K562 (cell line): ENCODE results near the gene EEPD1. TPM values are rescaled to one million over a fixed set of nuclear protein-coding genes. Genes with fewer than 3 reads are reported as not detected.

Experiments used
- ATAC-seq: fragments of 200-7000 bp; cut with Tn5 transposase; 3 replicates; pipeline ENCODE4 v1.9.1; 2020; ENCODE audit warnings: moderate library complexity
- BruUV-seq: library from RNA; stranded (reverse); fragments of 400-500 nt; replicated peaks from 2 replicates; lab custom pipeline; 2021; lab: Mats Ljungman, UMichigan
- CTCF ChIA-PET: fragments of 300-600 bp; formaldehyde crosslinking; extraction: SDS; loops from one replicate; lab custom pipeline; 2021; ENCODE audit warnings: low intra/inter-chr PET ratio; lab: Yijun Ruan, JAX
- POLR2A ChIA-PET: fragments of 300-600, 350-650 bp; sonication (Branson Sonifier 250); formaldehyde crosslinking; extraction: SDS; loops from one replicate; lab custom pipeline; 2021; ENCODE audit warnings: antibody characterized with exemption, inconsistent platforms; lab: Yijun Ruan, JAX
- DNase-seq, 4 experiments: peaks; one replicate each; pipeline versions ENCODE4 v3.0.0 to v3.0.0-alpha.2; 2011 to 2018; ENCODE audit warnings: low spot score in 3 of 4, mixed read lengths in 3 of 4; ENCODE audit errors: extremely low read depth in 1 of 4
- FAIRE-seq: peaks from 2 replicates; lab custom pipeline; 2011; peaks lifted over from hg19 to GRCh38; lab: Jason Lieb, UNC
- H2AFZ ChIP-seq: 2 replicates; pipeline ENCODE4 v1.6.0; 2011; ENCODE audit warnings: low read depth, low read length, control low read depth, inconsistent platforms
- H3K27ac ChIP-seq: fragments of 200-600 bp; 3 replicates; pipeline ENCODE4 v1.8.0; 2011; ENCODE audit warnings: low read depth, mild to moderate bottlenecking, control low read depth, inconsistent platforms, low read length, moderate library complexity, mixed read lengths; ENCODE audit errors: extremely low read depth
- H3K27me3 ChIP-seq, 2 experiments: fragments of 300-600 bp in 1 of 2; 2 replicates in 1 of 2; 3 replicates in 1 of 2; pipeline versions ENCODE4 v1.6.0 to v1.8.0; 2011; ENCODE audit warnings: inconsistent platforms in 2 of 2, low read length in 2 of 2, mild to moderate bottlenecking in 1 of 2, mixed read lengths in 1 of 2, moderate library complexity in 1 of 2; ENCODE audit not compliant: control insufficient read depth in 2 of 2, insufficient read depth in 2 of 2
- H3K36me3 ChIP-seq: fragments of 300-600 bp; 3 replicates; pipeline ENCODE4 v1.8.0; 2011; ENCODE audit warnings: mild to moderate bottlenecking, low read length, inconsistent platforms; ENCODE audit not compliant: control insufficient read depth, insufficient read depth
- H3K4me1 ChIP-seq, 2 experiments: fragments of 200-600 bp in 1 of 2; replicated peaks in 1 of 2; 2 replicates in 1 of 2; 3 replicates in 1 of 2; pipeline versions ENCODE4 v1.5.1 to v1.8.0; 2011; ENCODE audit warnings: inconsistent platforms in 2 of 2, low read length in 2 of 2, mild to moderate bottlenecking in 1 of 2, mixed read lengths in 1 of 2, moderate library complexity in 1 of 2; ENCODE audit not compliant: control insufficient read depth in 2 of 2, insufficient read depth in 2 of 2
- H3K4me2 ChIP-seq: 2 replicates; pipeline ENCODE4 v1.6.1; 2011; ENCODE audit warnings: low read length, control low read depth, inconsistent platforms, mixed read lengths; ENCODE audit not compliant: insufficient read depth
- H3K4me3 ChIP-seq: fragments of 200-600 bp; sonication (generic), shearing (Covaris generic); 2 replicates; pipeline ENCODE4 v1.5.1; 2016; ENCODE audit warnings: control low read depth, inconsistent platforms
- H3K79me2 ChIP-seq: fragments of 200-600 bp; 3 replicates; pipeline ENCODE4 v1.8.0; 2011; ENCODE audit warnings: low read length, inconsistent platforms; ENCODE audit not compliant: control insufficient read depth, insufficient read depth
- H3K9ac ChIP-seq, 2 experiments: 2 replicates each; pipeline versions ENCODE4 v1.6.0 to v1.6.1; 2011; ENCODE audit warnings: low read depth in 2 of 2, low read length in 2 of 2, control low read depth in 1 of 2, inconsistent platforms in 1 of 2, mild to moderate bottlenecking in 1 of 2, mixed read lengths in 1 of 2; ENCODE audit not compliant: insufficient read depth in 1 of 2
- H3K9me1 ChIP-seq: one replicate; pipeline ENCODE4 v1.6.0; 2011; ENCODE audit warnings: inconsistent platforms, mild to moderate bottlenecking, low read length, moderate library complexity; ENCODE audit not compliant: control insufficient read depth, insufficient read depth
- H3K9me3 ChIP-seq: replicated peaks from 2 replicates; pipeline ENCODE4 v1.5.1; 2011; ENCODE audit warnings: low read depth, low read length, inconsistent platforms; ENCODE audit not compliant: control insufficient read depth, insufficient read depth
- H4K20me1 ChIP-seq: replicated peaks from 2 replicates; pipeline ENCODE4 v1.6.1; 2011; ENCODE audit warnings: low read length, inconsistent platforms, mixed read lengths; ENCODE audit not compliant: control insufficient read depth, insufficient read depth
- CTBP1 ChIP-seq: fragments of 450-650 bp; IDR thresholded peaks from 2 replicates; pipeline ENCODE4 v1.6.1; 2016; ENCODE audit warnings: borderline replicate concordance
- GTF3C2 ChIP-seq: IDR thresholded peaks from 3 replicates; pipeline ENCODE4 v1.6.1; 2011; ENCODE audit warnings: borderline replicate concordance, mild to moderate bottlenecking, moderate library complexity; ENCODE audit not compliant: insufficient read length; ENCODE audit errors: extremely low read depth
- MCM2 ChIP-seq: fragments of 450-650 bp; IDR thresholded peaks from 2 replicates; pipeline ENCODE4 v1.6.1; 2017; ENCODE audit warnings: low read depth, mild to moderate bottlenecking
- NR2C1 ChIP-seq, 2 experiments: fragments of 450-650 bp; IDR thresholded peaks; 2 replicates each; pipeline ENCODE4 v1.6.1; 2017; ENCODE audit warnings: mild to moderate bottlenecking in 2 of 2, antibody characterized with exemption in 1 of 2, inconsistent platforms in 1 of 2, missing compliant biosample characterization in 1 of 2, missing genetic modification characterization in 1 of 2
- NR2C2 ChIP-seq, 2 experiments: fragments of 200-800 bp in 1 of 2; sonication (Bioruptor generic) in 1 of 2; sonication (generic) in 1 of 2; formaldehyde crosslinking in 1 of 2; IDR thresholded peaks; 2 replicates each; pipeline versions ENCODE4 v1.6.1 to v1.8.0; 2016 to 2022; ENCODE audit warnings: mild to moderate bottlenecking in 1 of 2, missing compliant biosample characterization in 1 of 2, missing genetic modification characterization in 1 of 2, missing genetic modification reagents in 1 of 2
- WGBS: fragments of 100-300 bp; shearing (Covaris generic); methylation state at CpG from one replicate; pipeline ENCODE4 v1.1.6; 2016; ENCODE audit warnings: low coverage, mixed read lengths; ENCODE audit not compliant: insufficient coverage; ENCODE audit errors: missing lambda C conversion rate; 5-methylcytosine and 5-hydroxymethylcytosine counted together
- in situ Hi-C: fragments of 300-500 bp; cut with MboI; formaldehyde crosslinking; loops from 4 replicates; pipeline ENCODE4 v1.15.0; 2018; ENCODE audit warnings: inconsistent platforms, mixed read lengths
- intact Hi-C: fragments of 100-400 bp; cut with micrococcal nuclease; formaldehyde crosslinking; loops from 2 replicates; pipeline ENCODE4 v1.14.2; 2022
- polyA plus RNA-seq, 8 experiments: library from polyadenylated mRNA; depleted of rRNA in 4 of 8; stranded (reverse) in 5 of 8; unstranded in 3 of 8; fragments of >200 nt; fragmentation: Nextera tagmentation in 2 of 8; fragmentation: Illumina TruSeq in 1 of 8; extraction: Ambion mirVana in 2 of 8; extraction: Trizol in 1 of 8; gene quantifications; 2 replicates each; pipeline versions ENCODE4 v1.2.1 to v1.2.3, GENCODE V29; 2011 to 2014; ENCODE audit warnings: inconsistent platforms in 1 of 8, missing spikeins in 1 of 8
- total RNA-seq, 7 experiments: library from RNA; depleted of rRNA in 6 of 7; stranded (reverse); fragments of >200 nt in 6 of 7; fragmentation: Illumina TruSeq in 2 of 7; extraction: Trizol in 2 of 7; gene quantifications; 2 replicates each; pipeline versions ENCODE4 v1.2.1 to v1.2.3, GENCODE V29; 2011 to 2021; ENCODE audit warnings: low replicate concordance in 1 of 7

Gene EEPD1
- total and polyA plus RNA-seq, 9 of the 15 experiments (the other 6 are each of a cell fraction or from before 2014, with no cell fraction given), result 0.01 to 1.5 (median 0.74) TPM; not detected in 1

DNA sequence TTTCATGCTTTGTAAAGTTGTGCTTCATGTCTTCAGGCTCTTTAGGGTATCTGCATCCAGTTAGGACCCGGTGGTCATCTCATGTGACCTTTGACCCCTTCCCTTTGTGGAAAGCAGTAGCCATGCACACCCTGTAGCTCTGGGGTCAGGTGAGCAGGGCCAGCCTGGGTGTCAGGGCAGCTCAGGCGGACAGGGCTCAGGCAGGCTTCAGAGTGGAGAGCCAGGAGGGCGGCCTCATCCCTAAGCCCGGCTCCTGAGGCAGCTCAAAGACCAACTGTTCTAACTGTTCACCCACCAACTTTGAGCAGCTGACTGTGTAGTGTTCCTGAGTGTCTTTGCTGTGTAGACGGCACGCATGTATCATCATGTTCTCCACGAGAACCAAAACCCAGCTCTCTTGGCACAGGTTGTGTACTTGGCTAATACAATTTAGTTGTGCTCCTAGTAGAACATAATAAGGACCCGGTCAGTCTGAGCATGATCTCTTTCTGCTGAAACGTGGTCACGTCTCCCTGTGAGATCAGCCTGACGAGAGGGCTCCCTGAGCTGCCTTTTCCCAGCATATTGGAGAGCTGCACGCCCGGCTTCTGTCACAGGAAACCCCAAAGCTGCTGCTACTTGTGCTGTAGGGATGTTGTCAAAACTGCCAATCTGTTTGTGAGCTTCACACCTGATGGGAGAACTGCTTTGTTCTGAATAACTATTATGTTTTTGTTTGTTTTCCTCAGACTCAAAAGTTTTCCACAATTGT, 30.0 kb downstream of the EEPD1 start:
- DNase-seq (no peak), FAIRE-seq (no peak), ATAC-seq (no peak)
- intact Hi-C loops, result no loop called here
- Histone ChIP-seq H3K4me3 (no peak overlapping the region), H3K27me3 (peaks cover 6 to 44% of the 10 kb centered on the region in 2 experiments; a peak in 4 of 5 replicates), H3K79me2 (no peaks in the 10 kb centered on the region), H3K36me3 (no peaks in the 10 kb centered on the region), H3K9ac (no peak overlapping the region), H3K27ac (no peak overlapping the region), H3K4me1 (no peaks in the 10 kb centered on the region), H3K9me3 (no peaks in the 10 kb centered on the region), H2AFZ (no peak overlapping the region), H3K9me1 (no peaks in the 10 kb centered on the region), H4K20me1 (0 out of 2 replicates have a peak, but pooled peaks cover 11% of the 10 kb centered on the region), H3K4me2 (no peak overlapping the region)
- ChIA-PET POLR2A (no interaction called here), CTCF (no interaction called here)
- TF ChIP-seq MCM2, result no peak
- peak; percentile 50; the same call in 1 of the 2 replicates for TF ChIP-seq NR2C2 (CRISPR knock-in tag; IDR thresholded peaks at IDR 0.05)
- TF ChIP-seq NR2C2 (tag; IDR thresholded peaks at IDR 0.05), result peak; percentile 79
- peak; percentile 42; the same call in 1 of the 2 replicates for TF ChIP-seq NR2C1 (IDR thresholded peaks at IDR 0.05)
- peak; percentile 80 for TF ChIP-seq NR2C1 (tag; IDR thresholded peaks at IDR 0.05)
- in situ Hi-C loops, result no loop called here
- no TSS peak for BruUV-seq
- 5% methylated on average over 13 of the region's 13 CpGs for WGBS

DNA sequence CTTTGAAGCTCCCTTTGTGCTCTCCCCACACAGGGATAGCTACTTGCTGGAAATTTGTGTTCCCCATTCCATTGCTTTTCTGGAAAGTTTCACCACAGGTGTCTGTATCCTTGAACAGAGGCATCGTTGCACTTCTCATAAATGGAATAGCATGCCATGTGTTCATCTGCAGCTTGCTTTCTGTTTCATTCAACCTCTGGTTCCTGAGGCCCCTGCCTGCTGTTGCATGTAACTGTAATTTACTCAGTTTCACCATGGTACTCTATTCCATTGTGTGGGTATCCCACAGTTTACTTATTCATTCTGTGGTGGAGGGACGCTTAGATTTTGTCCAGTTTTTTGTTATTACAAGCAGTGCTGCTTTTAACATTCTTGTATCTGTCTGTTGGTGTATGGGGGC, 32.0 kb downstream of the EEPD1 start:
- no peaks in the 10 kb centered on the region for H3K4me1 ChIP-seq
- no TSS peak for BruUV-seq
- FAIRE-seq, result no peak

More for the DNA sequence above, 32.0 kb downstream of the EEPD1 start:
- H3K9me3 ChIP-seq, result no peaks in the 10 kb centered on the region
- H3K4me3 ChIP-seq, result no peak overlapping the region
- in situ Hi-C loops, result no loop called here
- no peak overlapping the region for H3K27ac ChIP-seq
- CTCF ChIA-PET, result no interaction called here
- H3K79me2 ChIP-seq, result no peaks in the 10 kb centered on the region
- no peak for TF ChIP-seq GTF3C2
- no peak for TF ChIP-seq CTBP1
- H4K20me1 ChIP-seq, result 0 out of 2 replicates have a peak, but pooled peaks cover 11% of the 10 kb centered on the region
- POLR2A ChIA-PET, result interaction anchor here (0.6 kb wide), 1 partner anchor 406 kb away, joined by 3 read pairs; no protein-coding TSS in a partner anchor
- DNase-seq (no peak), ATAC-seq (no peak)
- intact Hi-C loops, result no loop called here
- H3K9me1 ChIP-seq, result no peaks in the 10 kb centered on the region
- 0% methylated on average over 2 of the region's 2 CpGs for WGBS
- no peak overlapping the region for H2AFZ ChIP-seq
- H3K9ac ChIP-seq, result no peak overlapping the region
- H3K4me2 ChIP-seq, result no peak overlapping the region
- H3K27me3 ChIP-seq, result peaks cover 6 to 36% of the 10 kb centered on the region in 2 experiments; a peak in 4 of 5 replicates
- H3K36me3 ChIP-seq, result no peaks in the 10 kb centered on the region
